ENCODE results near the gene ANKMY1. TPM values are rescaled to one million over a fixed set of nuclear protein-coding genes. Genes with fewer than 3 reads are reported as not detected.

ANKMY1 gene
- total RNA-seq, 1 experiment from 2014 or later = 28.3 TPM

DNA sequence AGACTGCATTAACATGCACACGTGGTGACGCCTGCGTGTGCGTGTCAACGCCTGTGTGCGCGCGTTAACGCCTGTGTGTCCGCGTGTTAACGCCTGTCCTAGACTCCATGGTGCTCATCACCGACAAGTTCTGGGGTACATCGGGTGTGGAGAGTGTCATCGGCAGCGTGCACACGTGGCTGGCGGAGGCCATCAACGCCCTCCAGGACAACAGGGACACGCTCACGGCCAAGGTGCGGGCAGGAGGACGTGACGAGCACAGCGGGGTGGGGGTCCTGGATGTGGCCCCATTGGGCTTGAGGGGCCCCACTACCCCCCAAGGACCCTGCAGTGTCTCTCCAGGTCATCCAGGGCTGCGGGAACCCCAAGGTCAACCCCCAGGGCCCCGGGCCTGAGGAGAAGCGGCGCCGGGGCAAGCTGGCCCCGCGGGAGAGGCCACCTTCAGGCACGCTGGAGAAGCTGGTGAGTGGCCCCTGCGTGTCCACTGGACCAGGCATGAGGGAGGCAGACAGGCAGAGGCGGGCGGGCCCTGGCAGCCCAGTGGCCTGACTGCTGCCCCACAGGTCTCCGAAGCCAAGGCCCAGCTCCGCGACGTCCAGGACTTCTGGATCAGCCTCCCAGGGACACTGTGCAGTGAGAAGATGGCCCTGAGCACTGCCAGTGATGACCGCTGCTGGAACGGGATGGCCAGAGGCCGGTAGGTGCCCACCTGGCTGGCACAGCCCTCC, 93.1 kb downstream of the ANKMY1 start:
- H3K9ac ChIP-seq (ENCODE audit: low read length) = no peak overlapping the region
- no peaks in the 10 kb centered on the region for H3K9me2 ChIP-seq (ENCODE audit: insufficient read depth)
- H3K27ac ChIP-seq (ENCODE audit: low read depth, low read length) = no peak overlapping the region
- H3K9me3 ChIP-seq (ENCODE audit: control insufficient read depth in 1 of 2, insufficient read depth in 1 of 2, low read depth in 1 of 2, low read length in 2 of 2) = no peaks in the 10 kb centered on the region
- ChIA-PET CTCF (no interaction called here), POLR2A (no interaction called here), RAD21 (ENCODE audit: low non-redundant PET in 1 of 2, low total read pairs in 2 of 2, uncharacterized antibody in 2 of 2, unreplicated experiment in 2 of 2) (no interaction called here)
- ATAC-seq (no peak), DNase-seq (ENCODE audit: low read depth, low spot score) (no peak)
- TF ChIP-seq, protein P1, sequence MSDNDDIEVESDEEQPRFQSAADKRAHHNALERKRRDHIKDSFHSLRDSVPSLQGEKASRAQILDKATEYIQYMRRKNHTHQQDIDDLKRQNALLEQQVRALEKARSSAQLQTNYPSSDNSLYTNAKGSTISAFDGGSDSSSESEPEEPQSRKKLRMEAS (IDR thresholded peaks at IDR 0.05) = no peak
- TF ChIP-seq POLR2A (IDR thresholded peaks at IDR 0.05; ENCODE audit: borderline replicate concordance, extremely low read depth, insufficient read depth, insufficient read length) = no peak
- no peak for TF ChIP-seq RAD21 (IDR thresholded peaks at IDR 0.05; ENCODE audit: low read depth)
- peak; percentile 5; the same call in 1 of the 2 replicates for TF ChIP-seq POLR2AphosphoS5 (IDR thresholded peaks at IDR 0.05; ENCODE audit: low read depth, low read length)
- no peak overlapping the region for H3K4me3 ChIP-seq (replicated peaks in 1 of 2; ENCODE audit: low read depth in 1 of 2, low read length in 2 of 2)
- intact Hi-C loops (cut with micrococcal nuclease) = no loop called here
- no peak overlapping the region for H2AFZ ChIP-seq (ENCODE audit: low read depth, low read length, poor library complexity, severe bottlenecking)
- BruUV-seq (replicated peaks) = no TSS peak
- no peaks in the 10 kb centered on the region for H4K20me1 ChIP-seq (ENCODE audit: insufficient read depth)
- no peak overlapping the region for H3K4me2 ChIP-seq (ENCODE audit: low read length)
- H3K36me3 ChIP-seq (ENCODE audit: control insufficient read depth in 1 of 2, insufficient read depth in 2 of 2, low read length in 2 of 2) = peaks cover 0 to 15% of the 10 kb centered on the region in 2 experiments; a peak in 2 of 4 replicates
- H3K79me2 ChIP-seq (ENCODE audit: insufficient read depth, low read length) = no peaks in the 10 kb centered on the region
- no peaks in the 10 kb centered on the region for H3K4me1 ChIP-seq (ENCODE audit: control insufficient read depth in 1 of 2, insufficient read depth in 2 of 2, low read length in 2 of 2)
- no peaks in the 10 kb centered on the region for H3K27me3 ChIP-seq (ENCODE audit: insufficient read depth, low read length)

GRCh38 chr2:240463866-240464481, 93.8 kb downstream of the ANKMY1 start:
- no peak overlapping the region for H2AFZ ChIP-seq (ENCODE audit: low read depth, low read length, poor library complexity, severe bottlenecking)
- no TSS peak for BruUV-seq (replicated peaks)
- RAD21 ChIA-PET (ENCODE audit: low non-redundant PET in 1 of 2, low total read pairs in 2 of 2, uncharacterized antibody in 2 of 2, unreplicated experiment in 2 of 2) = interaction anchor here in 1 of 2 experiments (0.7 kb wide), 1 partner anchor 14 kb away, joined by 3 read pairs; no protein-coding TSS in a partner anchor
- H3K9me2 ChIP-seq (ENCODE audit: insufficient read depth) = no peaks in the 10 kb centered on the region
- ATAC-seq = no peak
- H3K27ac ChIP-seq (ENCODE audit: low read depth, low read length) = no peak overlapping the region
- TF ChIP-seq, protein P2, sequence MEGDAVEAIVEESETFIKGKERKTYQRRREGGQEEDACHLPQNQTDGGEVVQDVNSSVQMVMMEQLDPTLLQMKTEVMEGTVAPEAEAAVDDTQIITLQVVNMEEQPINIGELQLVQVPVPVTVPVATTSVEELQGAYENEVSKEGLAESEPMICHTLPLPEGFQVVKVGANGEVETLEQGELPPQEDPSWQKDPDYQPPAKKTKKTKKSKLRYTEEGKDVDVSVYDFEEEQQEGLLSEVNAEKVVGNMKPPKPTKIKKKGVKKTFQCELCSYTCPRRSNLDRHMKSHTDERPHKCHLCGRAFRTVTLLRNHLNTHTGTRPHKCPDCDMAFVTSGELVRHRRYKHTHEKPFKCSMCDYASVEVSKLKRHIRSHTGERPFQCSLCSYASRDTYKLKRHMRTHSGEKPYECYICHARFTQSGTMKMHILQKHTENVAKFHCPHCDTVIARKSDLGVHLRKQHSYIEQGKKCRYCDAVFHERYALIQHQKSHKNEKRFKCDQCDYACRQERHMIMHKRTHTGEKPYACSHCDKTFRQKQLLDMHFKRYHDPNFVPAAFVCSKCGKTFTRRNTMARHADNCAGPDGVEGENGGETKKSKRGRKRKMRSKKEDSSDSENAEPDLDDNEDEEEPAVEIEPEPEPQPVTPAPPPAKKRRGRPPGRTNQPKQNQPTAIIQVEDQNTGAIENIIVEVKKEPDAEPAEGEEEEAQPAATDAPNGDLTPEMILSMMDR (IDR thresholded peaks at IDR 0.05 in 2 of 3, conservative IDR thresholded peaks at IDR 0.05 in 1 of 3; ENCODE audit: borderline replicate concordance in 1 of 3, insufficient read depth in 1 of 3, low read depth in 2 of 3, low read length in 2 of 3) = no peak
- TF ChIP-seq ZFX (IDR thresholded peaks at IDR 0.05) = no peak
- no peaks in the 10 kb centered on the region for H3K27me3 ChIP-seq (ENCODE audit: insufficient read depth, low read length)
- intact Hi-C loops (cut with micrococcal nuclease) = no loop called here
- peaks cover 0 to 15% of the 10 kb centered on the region in 2 experiments; a peak in 2 of 4 replicates for H3K36me3 ChIP-seq (ENCODE audit: control insufficient read depth in 1 of 2, insufficient read depth in 2 of 2, low read length in 2 of 2)
- DNase-seq (ENCODE audit: low read depth, low spot score) = no peak
- POLR2A ChIA-PET = no interaction called here
- no peaks in the 10 kb centered on the region for H3K79me2 ChIP-seq (ENCODE audit: insufficient read depth, low read length)
- no peaks in the 10 kb centered on the region for H3K4me1 ChIP-seq (ENCODE audit: control insufficient read depth in 1 of 2, insufficient read depth in 2 of 2, low read length in 2 of 2)
- no peak overlapping the region for H3K4me3 ChIP-seq (replicated peaks in 1 of 2; ENCODE audit: low read depth in 1 of 2, low read length in 2 of 2)
- CTCF ChIA-PET = no interaction called here
- H3K9me3 ChIP-seq (ENCODE audit: control insufficient read depth in 1 of 2, insufficient read depth in 1 of 2, low read depth in 1 of 2, low read length in 2 of 2) = no peaks in the 10 kb centered on the region
- no peaks in the 10 kb centered on the region for H4K20me1 ChIP-seq (ENCODE audit: insufficient read depth)
- H3K4me2 ChIP-seq (ENCODE audit: low read length) = no peak overlapping the region
- H3K9ac ChIP-seq (ENCODE audit: low read length) = no peak overlapping the region

All from HCT116 (cell line).